Dermis microvascular lymphatic vessel endothelial cell (primary cell): ENCODE data around the gene ANKS1B. TPM values are rescaled to one million over a fixed set of nuclear protein-coding genes. Genes with fewer than 3 reads are reported as not detected.
"Not testable (repeated sequence)": the region's sequence is repeated elsewhere in the genome, so short reads cannot be mapped to it uniquely, and the experiment has no call there.

Source experiments
- DNase-seq, 2 donors: peaks; one replicate each; pipeline versions ENCODE4 v3.0.0 to v3.0.0-alpha.2; 2010; ENCODE audit warnings: low read depth in 2 of 2
- total RNA-seq: library from RNA; depleted of rRNA; stranded (reverse); fragments of >200 nt; gene quantifications from 2 replicates; pipeline ENCODE4 v1.2.1, GENCODE V29; 2014

ANKS1B gene
- total RNA-seq, 1 donor from 2014 or later = 0.13 TPM

- no peak for DNase-seq
Measured at GRCh38 chr12:99067171-99067785, 917.5 kb downstream of the ANKS1B start.

- DNase-seq = no peak
Measured at GRCh38 chr12:99066726-99067125, 918.0 kb downstream of the ANKS1B start.

GRCh38 chr12:99063182-99063581 lies 921.6 kb downstream of the ANKS1B start:
- DNase-seq = no peak

GRCh38 chr12:99059824-99060511 lies 924.8 kb downstream of the ANKS1B start:
- no peak for DNase-seq

GRCh38 chr12:99057670-99058069 lies 927.1 kb downstream of the ANKS1B start:
- no peak for DNase-seq

- DNase-seq = no peak
Measured at GRCh38 chr12:99056186-99056585, 928.5 kb downstream of the ANKS1B start.

- DNase-seq = no peak
Measured at GRCh38 chr12:99055299-99055698, 929.4 kb downstream of the ANKS1B start.

GRCh38 chr12:99054601-99055128 lies 930.1 kb downstream of the ANKS1B start:
- DNase-seq = no peak

- no peak for DNase-seq
Measured at GRCh38 chr12:99053616-99054362, 930.9 kb downstream of the ANKS1B start.

GRCh38 chr12:99049774-99050173 lies 935.0 kb downstream of the ANKS1B start:
- no peak for DNase-seq

GRCh38 chr12:99045158-99045557 lies 939.6 kb downstream of the ANKS1B start:
- no peak for DNase-seq

- DNase-seq = peak; percentile 43 to 67
Measured at GRCh38 chr12:99043319-99043914, 941.3 kb downstream of the ANKS1B start.

GRCh38 chr12:99042226-99042625 lies 942.5 kb downstream of the ANKS1B start:
- no peak for DNase-seq

GRCh38 chr12:99039367-99040120 lies 945.2 kb downstream of the ANKS1B start:
- no peak for DNase-seq

GRCh38 chr12:99036566-99036965 lies 948.2 kb downstream of the ANKS1B start:
- no peak for DNase-seq

- DNase-seq = no peak
Measured at GRCh38 chr12:99035803-99036202, 948.9 kb downstream of the ANKS1B start.

- DNase-seq = not testable (repeated sequence)
Measured at GRCh38 chr12:99034201-99034600, 950.5 kb downstream of the ANKS1B start.

GRCh38 chr12:99029511-99030271 lies 955.0 kb downstream of the ANKS1B start:
- DNase-seq = no peak

- DNase-seq = no peak
Measured at GRCh38 chr12:99027461-99027860, 957.3 kb downstream of the ANKS1B start.

GRCh38 chr12:99027055-99027393 lies 957.7 kb downstream of the ANKS1B start:
- no peak for DNase-seq
